Measurements from ENCODE around the gene BRSK1. TPM values are rescaled to one million over a fixed set of nuclear protein-coding genes. Genes with fewer than 3 reads are reported as not detected.
"Not testable (repeated sequence)": the region's sequence is repeated elsewhere in the genome, so short reads cannot be mapped to it uniquely, and the experiment has no call there.

The BRSK1 gene
- total RNA-seq, 2 experiments from 2014 or later = 4.8 to 5.7 TPM

GRCh38 chr19:55312621-55313512 is 29.1 kb downstream of the BRSK1 start:
- POLR2A ChIA-PET = no interaction called here
- CTCF ChIA-PET = interaction anchor here (1.3 to 2.1 kb wide), 2 partner anchors 11 to 13 kb away, joined by 3 to 7 read pairs; no protein-coding TSS in a partner anchor

DNA sequence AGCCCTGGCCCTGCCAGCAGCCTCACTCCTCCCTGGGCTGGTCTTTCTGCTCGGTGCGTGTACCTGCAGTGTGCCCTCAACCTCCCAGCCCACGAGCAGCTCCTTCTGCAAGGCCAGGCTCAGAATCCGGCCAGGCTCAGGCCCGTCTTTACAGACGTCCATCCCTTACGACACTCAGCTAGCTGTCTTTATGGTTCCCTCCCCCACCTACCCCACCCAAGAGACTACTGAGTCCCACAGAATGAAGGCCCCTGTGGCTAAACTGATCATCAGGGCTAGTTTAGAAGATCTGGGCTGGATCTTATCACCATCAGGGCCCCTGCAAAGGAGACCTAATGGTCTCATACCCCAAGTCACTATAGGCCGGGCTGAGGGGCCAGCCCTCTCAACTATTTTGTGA is 30.6 kb downstream of the BRSK1 start:
- CTCF ChIA-PET = no interaction called here

DNA sequence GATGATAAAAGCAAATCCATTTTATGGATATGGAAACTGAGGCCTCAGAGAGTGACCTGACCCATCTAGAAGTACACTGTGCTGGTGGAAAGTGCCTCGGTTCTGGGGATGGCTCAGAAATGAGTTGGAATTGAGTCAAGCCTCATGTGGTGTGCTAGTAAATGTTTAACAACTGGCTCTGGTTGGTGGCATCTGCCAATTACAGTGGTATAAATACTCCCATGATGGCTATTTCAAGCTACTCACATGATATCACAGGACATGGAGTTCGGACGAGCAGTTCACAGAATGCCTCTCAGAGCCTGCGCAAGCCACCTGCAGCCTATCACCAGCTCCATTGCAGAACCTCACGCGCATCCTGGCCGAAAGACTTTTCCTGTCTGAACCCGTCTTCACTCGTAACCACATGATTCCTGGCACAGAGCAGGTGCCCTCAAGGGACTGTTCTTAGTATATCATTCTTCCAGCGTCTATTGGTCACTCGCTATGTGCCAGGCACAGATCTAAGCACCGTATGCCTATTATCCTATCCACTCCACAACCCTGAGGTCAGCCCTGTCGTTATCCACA is 32.2 kb downstream of the BRSK1 start:
- ChIA-PET POLR2A (no interaction called here), CTCF (interaction anchor here (1.9 kb wide), 1 partner anchor 14 kb away, joined by 7 read pairs; no protein-coding TSS in a partner anchor)

More for the DNA sequence above, 30.6 kb downstream of the BRSK1 start:
- POLR2A ChIA-PET = no interaction called here

- ChIA-PET POLR2A (no interaction called here), CTCF (interaction anchor here (1.9 kb wide), 1 partner anchor 15 kb away, joined by 7 read pairs; no protein-coding TSS in a partner anchor)
Observed at GRCh38 chr19:55316646-55317045, 32.8 kb downstream of the BRSK1 start.

GRCh38 chr19:55319785-55320184 is 36.0 kb downstream of the BRSK1 start:
- ChIA-PET CTCF (no interaction called here), POLR2A (no interaction called here)

- ChIA-PET CTCF (no interaction called here), POLR2A (no interaction called here)
Observed at GRCh38 chr19:55320844-55321419, 37.1 kb downstream of the BRSK1 start.

- POLR2A ChIA-PET = no interaction called here
Observed at GRCh38 chr19:55321466-55322137, 37.8 kb downstream of the BRSK1 start.

DNA sequence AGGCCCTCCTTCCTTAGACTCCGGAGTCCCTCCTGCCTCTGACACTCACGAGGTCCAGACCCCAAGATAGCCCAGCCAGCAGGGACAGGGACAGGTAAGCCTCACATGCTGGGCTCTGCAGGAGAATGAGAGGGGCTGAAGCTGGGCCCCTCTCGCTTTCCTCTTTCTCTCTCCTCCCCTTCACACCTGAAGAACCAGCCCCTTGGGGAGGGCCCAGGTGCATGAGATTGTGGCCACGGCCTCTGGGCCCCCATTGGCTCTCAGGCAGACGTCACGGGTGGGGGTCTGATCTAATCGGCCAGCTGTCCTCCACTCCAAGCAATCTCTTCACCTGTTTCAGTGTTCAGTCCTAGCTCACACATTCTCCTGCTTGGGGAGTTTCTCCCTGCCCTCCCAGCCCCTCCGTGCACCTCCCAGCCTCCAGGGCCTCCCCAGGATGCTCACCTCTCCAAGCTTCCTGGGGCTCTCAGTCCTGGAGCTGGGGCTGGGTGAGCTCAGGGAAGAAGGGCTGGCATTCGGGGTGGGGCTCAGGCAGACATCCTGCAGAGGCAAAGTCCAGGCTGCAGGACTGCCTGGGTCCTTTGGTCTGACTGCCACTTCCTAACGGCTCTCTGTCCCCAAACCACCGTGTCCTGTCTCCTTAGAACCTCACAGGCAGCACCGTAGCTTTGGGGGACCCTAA is 38.5 kb downstream of the BRSK1 start:
- POLR2A ChIA-PET = no interaction called here
- CTCF ChIA-PET = interaction anchor here (0.8 to 1.1 kb wide), 2 partner anchors 96 to 1121 kb away, joined by 3 read pairs; no protein-coding TSS in a partner anchor

More at GRCh38 chr19:55321466-55322137, 37.8 kb downstream of the BRSK1 start:
- CTCF ChIA-PET = no interaction called here

DNA sequence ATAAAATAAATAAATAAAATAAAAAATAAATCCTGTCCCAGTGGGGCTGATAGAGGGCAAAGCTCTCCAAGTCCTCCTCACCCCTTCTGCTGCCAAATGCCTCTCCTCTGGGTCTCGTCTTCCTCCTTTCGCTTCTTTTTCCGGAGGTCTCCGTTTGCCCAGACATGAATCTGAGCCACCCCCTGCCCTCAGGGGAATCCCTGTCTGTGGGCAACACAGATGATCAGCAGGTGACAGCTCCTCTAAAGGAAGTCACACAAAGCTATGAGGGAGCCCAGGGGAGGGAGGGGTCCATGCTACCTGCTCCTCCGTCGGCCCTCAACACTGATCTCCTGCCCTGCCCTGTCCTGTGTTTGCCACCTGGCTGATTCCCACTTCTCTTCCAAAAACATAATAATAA is 40.9 kb downstream of the BRSK1 start:
- ChIA-PET POLR2A (no interaction called here), CTCF (interaction anchor here (0.9 kb wide), 1 partner anchor 14 kb away, joined by 3 read pairs; no protein-coding TSS in a partner anchor)

GRCh38 chr19:55325172-55325571 is 41.4 kb downstream of the BRSK1 start, which contains the start of gene TMEM150B:
Gene TMEM150B, minus strand, starts transcription at chr19:55325341. Its CDS starts 4,305 bp downstream, at chr19:55321036.
- POLR2A ChIA-PET = no interaction called here
- CTCF ChIA-PET = no interaction called here

DNA sequence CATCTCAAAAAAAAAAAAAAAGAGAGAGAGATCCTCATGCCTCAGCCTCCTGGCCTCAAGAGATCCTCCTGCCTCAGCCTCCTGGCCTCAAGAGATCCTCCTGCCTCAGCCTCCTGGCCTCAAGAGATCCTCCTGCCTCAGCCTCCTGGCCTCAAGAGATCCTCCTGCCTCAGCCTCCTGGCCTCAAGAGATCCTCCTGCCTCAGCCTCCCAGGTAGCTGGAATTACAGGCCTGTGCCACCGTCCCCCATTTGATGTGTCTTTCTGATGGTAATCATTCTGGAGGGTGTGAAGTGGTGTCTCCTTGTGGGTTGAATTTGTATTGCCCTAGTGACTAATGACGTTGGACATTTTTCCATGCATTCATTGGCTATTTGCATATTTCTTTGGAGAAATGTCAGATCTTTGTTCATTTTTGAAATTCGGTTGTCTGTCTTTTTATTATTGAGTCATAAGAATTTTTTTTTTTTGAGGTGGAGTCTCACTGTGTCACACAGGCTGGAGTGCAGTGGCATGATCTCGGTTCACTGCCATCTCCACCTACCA is 45.0 kb downstream of the BRSK1 start:
- POLR2A ChIA-PET, CTCF ChIA-PET: not testable (repeated sequence)

DNA sequence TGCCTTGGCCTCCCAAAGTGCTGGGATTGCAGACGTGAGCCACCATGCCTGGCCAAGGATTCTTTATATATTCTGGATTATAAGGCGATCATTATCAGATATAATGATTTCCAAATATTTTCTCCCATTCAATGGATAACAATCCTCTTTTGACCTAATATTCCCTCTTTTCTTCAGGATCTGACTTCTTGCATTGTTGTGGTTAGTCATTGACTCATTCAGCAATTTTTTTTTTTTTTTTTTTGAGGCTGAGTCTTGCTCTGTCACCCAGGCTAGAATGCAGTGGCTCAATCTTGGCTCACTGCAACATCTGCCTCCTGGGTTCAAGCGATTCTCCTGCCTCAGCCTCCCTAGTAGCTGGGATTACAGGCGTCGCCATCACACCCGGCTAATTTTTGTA is 46.0 kb downstream of the BRSK1 start:
- CTCF ChIA-PET, POLR2A ChIA-PET: not testable (repeated sequence)

GRCh38 chr19:55333870-55334269 is 50.1 kb downstream of the BRSK1 start:
- POLR2A ChIA-PET = no interaction called here
- CTCF ChIA-PET = no interaction called here

- ChIA-PET CTCF (interaction anchor here (1.5 kb wide), 1 partner anchor 35 kb away, joined by 3 read pairs; no protein-coding TSS in a partner anchor), POLR2A (no interaction called here)
Observed at GRCh38 chr19:55336101-55336500, 52.3 kb downstream of the BRSK1 start.

GRCh38 chr19:55339105-55339888 is 55.5 kb downstream of the BRSK1 start, which contains the start of gene KMT5C:
Gene KMT5C, plus strand, starts transcription at chr19:55339876. Its CDS starts 2,061 bp downstream, at chr19:55341937.
- ChIA-PET CTCF (interaction anchor here (0.7 to 2.0 kb wide), 8 partner anchors 8 to 308 kb away, joined by 3 to 16 read pairs (median 3); partner anchors contain the start of gene TMEM238), POLR2A (interaction anchor here (0.5 to 2.1 kb wide), 9 partner anchors 29 to 279 kb away, joined by 3 to 18 read pairs (median 6); partner anchors contain the start of genes PPP6R1, TMEM238 and UBE2S)

- POLR2A ChIA-PET = interaction anchor here (0.5 to 2.1 kb wide), 8 partner anchors 38 to 278 kb away, joined by 3 to 18 read pairs (median 6); partner anchors contain the start of genes PPP6R1, TMEM238 and UBE2S
- CTCF ChIA-PET = interaction anchor here (1.0 to 2.0 kb wide), 5 partner anchors 9 to 86 kb away, joined by 3 to 16 read pairs (median 3); no protein-coding TSS in a partner anchor
Observed at GRCh38 chr19:55339889-55340783, 56.3 kb downstream of the BRSK1 start.

GRCh38 chr19:55340784-55341147 is 57.0 kb downstream of the BRSK1 start:
- POLR2A ChIA-PET = no interaction called here
- CTCF ChIA-PET = no interaction called here

All from activated CD8-positive, alpha-beta memory T cell treated with anti-CD3 and anti-CD28 coated beads for 36 hours (primary cell).